Measurements from ENCODE around the gene HMX1.

DNA sequence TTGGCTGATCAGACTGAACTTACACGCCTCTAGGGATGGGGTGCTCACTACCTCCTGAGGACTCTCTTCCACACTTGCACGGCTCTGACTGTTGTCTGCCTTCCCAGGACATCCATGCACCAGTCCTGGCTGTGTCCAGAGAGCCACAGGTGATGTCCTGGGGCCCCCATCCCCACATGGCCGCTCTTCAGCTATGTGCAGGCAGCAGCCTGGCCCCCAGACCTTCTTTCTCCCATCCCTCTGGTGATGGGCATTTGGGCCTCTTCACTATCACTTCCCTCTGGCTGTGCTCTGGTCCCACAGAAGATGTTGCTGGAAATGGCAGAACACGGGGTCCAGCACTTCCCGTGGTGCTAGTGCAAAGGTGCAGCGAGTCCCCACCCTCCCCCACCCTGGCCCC lies 40.9 kb upstream of the HMX1 start:
- TF ChIP-seq, protein P1, sequence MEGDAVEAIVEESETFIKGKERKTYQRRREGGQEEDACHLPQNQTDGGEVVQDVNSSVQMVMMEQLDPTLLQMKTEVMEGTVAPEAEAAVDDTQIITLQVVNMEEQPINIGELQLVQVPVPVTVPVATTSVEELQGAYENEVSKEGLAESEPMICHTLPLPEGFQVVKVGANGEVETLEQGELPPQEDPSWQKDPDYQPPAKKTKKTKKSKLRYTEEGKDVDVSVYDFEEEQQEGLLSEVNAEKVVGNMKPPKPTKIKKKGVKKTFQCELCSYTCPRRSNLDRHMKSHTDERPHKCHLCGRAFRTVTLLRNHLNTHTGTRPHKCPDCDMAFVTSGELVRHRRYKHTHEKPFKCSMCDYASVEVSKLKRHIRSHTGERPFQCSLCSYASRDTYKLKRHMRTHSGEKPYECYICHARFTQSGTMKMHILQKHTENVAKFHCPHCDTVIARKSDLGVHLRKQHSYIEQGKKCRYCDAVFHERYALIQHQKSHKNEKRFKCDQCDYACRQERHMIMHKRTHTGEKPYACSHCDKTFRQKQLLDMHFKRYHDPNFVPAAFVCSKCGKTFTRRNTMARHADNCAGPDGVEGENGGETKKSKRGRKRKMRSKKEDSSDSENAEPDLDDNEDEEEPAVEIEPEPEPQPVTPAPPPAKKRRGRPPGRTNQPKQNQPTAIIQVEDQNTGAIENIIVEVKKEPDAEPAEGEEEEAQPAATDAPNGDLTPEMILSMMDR (conservative IDR thresholded peaks at IDR 0.05 in 1 of 2, IDR thresholded peaks at IDR 0.05 in 1 of 2; ENCODE audit: extremely low read depth in 1 of 2, insufficient read depth in 1 of 2, low read depth in 1 of 2, low read length in 2 of 2) = no peak
- TF ChIP-seq EZH2 (IDR thresholded peaks at IDR 0.05; ENCODE audit: borderline replicate concordance, low read length) = no peak
